ENCODE data around the gene ANKRD60.

ANKRD60 gene, protein sequence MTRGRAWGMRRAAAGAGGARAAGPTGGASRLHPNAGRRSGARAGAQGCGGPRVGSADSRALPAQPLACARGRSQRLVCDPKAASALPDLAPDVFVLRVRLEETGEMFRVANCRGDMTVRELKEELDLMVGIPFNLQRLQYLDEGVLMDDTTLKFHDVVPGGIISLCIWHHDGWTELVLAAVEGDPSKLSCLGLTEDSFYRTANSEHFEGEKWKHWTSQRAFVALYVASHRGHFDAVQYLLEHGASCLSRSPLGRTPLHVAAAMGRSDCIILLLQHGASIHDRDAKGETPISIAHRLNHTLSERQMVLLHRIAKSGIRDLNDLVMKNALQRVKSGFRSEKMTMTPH

GRCh38 chr20:58228484-58229197 is at the start of gene ANKRD60:
Gene ANKRD60, minus strand, starts transcription at chr20:58228653. Its CDS starts 0 bp downstream, at chr20:58228653.
- TF ChIP-seq CTCF (IDR thresholded peaks at IDR 0.05; ENCODE audit: low read depth, low read length): no peak
- no peak for DNase-seq (ENCODE audit: extremely low read depth, low read depth)

- no peak for TF ChIP-seq CTCF (IDR thresholded peaks at IDR 0.05; ENCODE audit: low read depth, low read length)
- no peak for DNase-seq (ENCODE audit: extremely low read depth, low read depth)
Observed at GRCh38 chr20:58277578-58278472, 49.4 kb upstream of the ANKRD60 start.

DNA sequence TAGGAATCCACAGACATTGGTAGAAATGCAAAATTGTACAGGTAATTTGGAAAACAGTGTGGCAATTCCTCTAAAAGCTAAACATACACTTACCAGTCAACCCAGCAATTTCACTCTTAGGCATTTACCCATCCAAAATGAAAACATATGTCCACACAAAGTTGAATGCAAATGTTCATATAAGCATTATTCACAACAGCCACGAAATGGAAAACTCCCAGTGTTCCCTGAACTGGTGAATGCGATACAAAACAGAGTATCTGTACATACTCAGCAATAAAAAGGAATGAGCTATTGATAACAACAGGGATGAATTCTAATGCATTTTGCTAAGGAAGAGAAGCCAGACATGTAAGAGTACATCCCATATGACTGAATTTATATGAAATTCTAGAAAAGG is 48.7 kb upstream of the ANKRD60 start:
- DNase-seq (ENCODE audit: extremely low read depth, low read depth): no peak
- TF ChIP-seq CTCF (IDR thresholded peaks at IDR 0.05; ENCODE audit: low read depth, low read length): no peak

- DNase-seq (ENCODE audit: extremely low read depth, low read depth): no peak
- TF ChIP-seq CTCF (IDR thresholded peaks at IDR 0.05; ENCODE audit: low read depth, low read length): no peak
Observed at GRCh38 chr20:58274384-58274783, 45.9 kb upstream of the ANKRD60 start.

DNA sequence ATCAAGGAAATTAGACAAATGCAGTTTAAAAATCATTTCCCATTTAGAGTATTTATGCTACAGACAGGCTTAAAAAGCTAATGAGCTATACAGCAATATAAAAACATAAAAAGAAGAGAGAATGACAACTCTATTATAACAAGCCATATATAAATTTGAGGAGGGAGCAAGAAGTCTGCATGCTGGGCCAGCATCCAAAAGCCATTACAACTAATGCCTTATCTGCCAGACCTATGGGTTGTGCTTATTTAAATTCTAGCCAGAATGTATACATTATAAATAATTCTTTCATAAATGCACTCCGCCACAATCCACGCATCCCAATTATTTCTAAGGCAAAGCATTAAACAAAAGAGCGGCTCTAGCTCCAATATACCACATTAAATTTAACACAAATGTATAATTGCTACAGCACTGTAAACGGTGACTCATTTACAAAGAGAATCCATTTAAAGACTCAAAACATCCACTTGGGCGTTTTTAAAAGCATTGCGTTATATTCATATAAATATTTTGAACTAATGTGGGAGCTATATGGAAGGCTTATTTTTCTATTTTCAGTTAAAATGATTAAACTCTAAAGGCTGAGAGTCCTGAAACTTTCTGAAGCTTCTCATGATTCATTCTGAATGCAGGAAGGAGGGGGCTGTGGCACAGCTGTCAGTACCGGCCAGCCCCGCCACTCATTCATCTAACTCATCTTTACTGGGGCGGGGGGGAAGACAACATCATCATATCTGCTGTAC is 43.3 kb upstream of the ANKRD60 start:
- no peak for DNase-seq (ENCODE audit: extremely low read depth, low read depth)
- no peak for TF ChIP-seq CTCF (IDR thresholded peaks at IDR 0.05; ENCODE audit: low read depth, low read length)

DNA sequence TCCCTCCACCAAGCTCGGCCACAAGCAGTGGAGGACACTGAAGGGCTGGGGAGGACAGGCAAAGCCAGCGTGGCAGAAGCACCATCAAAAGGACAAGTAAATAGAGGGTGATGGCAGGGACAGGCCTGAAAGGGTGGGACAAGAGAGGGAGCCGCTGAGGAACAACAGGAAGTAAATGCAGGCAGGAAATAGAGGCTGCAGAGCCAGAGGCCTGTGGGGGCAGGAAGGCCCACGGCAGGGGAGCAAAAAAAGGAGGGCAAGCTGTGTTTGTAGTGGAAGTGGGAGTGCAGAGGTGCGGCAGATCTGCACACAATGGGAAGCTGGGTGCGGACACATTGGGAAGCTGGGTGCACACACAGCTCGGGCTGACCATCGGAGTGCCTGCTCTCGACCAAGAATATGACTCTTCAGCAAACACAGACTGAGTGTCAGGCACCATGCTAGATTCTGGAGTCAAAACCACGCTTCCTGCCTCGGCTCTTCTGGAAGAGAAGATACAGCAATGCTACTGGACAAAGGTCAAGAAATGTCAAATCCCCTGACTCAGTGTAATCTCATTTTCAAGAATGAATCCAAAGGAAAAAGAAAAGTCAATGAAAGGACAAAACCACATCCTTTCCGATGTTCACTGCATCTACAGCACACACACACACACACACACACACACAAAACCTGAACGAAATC is 40.6 kb upstream of the ANKRD60 start:
- no peak for DNase-seq (ENCODE audit: extremely low read depth, low read depth)
- TF ChIP-seq CTCF (IDR thresholded peaks at IDR 0.05; ENCODE audit: low read depth, low read length): no peak
